HCT116 (cell line): ENCODE data around the gene CYP27A1. TPM values are rescaled to one million over a fixed set of nuclear protein-coding genes. Genes with fewer than 3 reads are reported as not detected.

Source experiments
- ATAC-seq: fragments of 200-7000 bp; cut with Tn5 transposase; 2 replicates; pipeline ENCODE4 v1.9.1; 2020; ENCODE audit warnings: mild to moderate bottlenecking, moderate library complexity
- BruUV-seq: library from RNA; stranded (reverse); fragments of 400-500 nt; replicated peaks from 2 replicates; lab custom pipeline; 2021; lab: Mats Ljungman, UMichigan
- CTCF ChIA-PET: fragments of 300-600 bp; sonication (Branson Sonifier 250); formaldehyde crosslinking; loops from one replicate; lab custom pipeline; 2021; ENCODE audit warnings: antibody characterized with exemption; lab: Charles Lee
- POLR2A ChIA-PET: fragments of 300-600, 350-600 bp; sonication (Branson Sonifier 250); formaldehyde crosslinking; loops from one replicate; lab custom pipeline; 2021; ENCODE audit warnings: antibody characterized with exemption; lab: Charles Lee
- RAD21 ChIA-PET, 2 experiments: fragments of 300-600 bp; sonication (Branson Sonifier 250); formaldehyde crosslinking; loops; one replicate each; lab custom pipeline; 2023; ENCODE audit warnings: low total read pairs in 2 of 2; ENCODE audit not compliant: uncharacterized antibody in 2 of 2, unreplicated experiment in 2 of 2, low non-redundant PET in 1 of 2; lab: Charles Lee
- DNase-seq: peaks from one replicate; pipeline ENCODE4 v3.0.0-alpha.2; 2010; ENCODE audit warnings: low read depth, low spot score
- H2AFZ ChIP-seq: fragments of 200-600 bp; shearing (Covaris generic), sonication (generic); 2 replicates; pipeline ENCODE4 v1.6.1; 2017; ENCODE audit warnings: low read depth, mixed run types, mixed read lengths, antibody characterized with exemption, low read length; ENCODE audit not compliant: poor library complexity, severe bottlenecking
- H3K27ac ChIP-seq: 2 replicates; pipeline ENCODE4 v1.5.1; 2012; ENCODE audit warnings: low read depth, low read length
- H3K27me3 ChIP-seq: fragments of 200-600 bp; sonication (generic); 2 replicates; pipeline ENCODE4 v1.6.1; 2016; ENCODE audit warnings: mixed run types, low read length, mixed read lengths; ENCODE audit not compliant: insufficient read depth
- H3K36me3 ChIP-seq, 2 experiments: fragments of 200-500 bp in 1 of 2; fragments of 200-600 bp in 1 of 2; sonication (Bioruptor generic) in 1 of 2; sonication (generic) in 1 of 2; 2 replicates each; pipeline versions ENCODE4 v1.5.1 to v1.6.1; 2014 to 2016; ENCODE audit warnings: low read length in 2 of 2, inconsistent platforms in 1 of 2, mixed read lengths in 1 of 2, mixed run types in 1 of 2; ENCODE audit not compliant: insufficient read depth in 2 of 2, control insufficient read depth in 1 of 2
- H3K4me1 ChIP-seq, 2 experiments: fragments of 200-600 bp in 1 of 2; sonication (generic) in 1 of 2; 2 replicates each; pipeline versions ENCODE4 v1.5.1 to v1.6.1; 2012 to 2017; ENCODE audit warnings: low read length in 2 of 2, inconsistent platforms in 1 of 2, mild to moderate bottlenecking in 1 of 2, mixed read lengths in 1 of 2, mixed run types in 1 of 2, moderate library complexity in 1 of 2; ENCODE audit not compliant: insufficient read depth in 2 of 2, control insufficient read depth in 1 of 2
- H3K4me2 ChIP-seq: fragments of 200-600 bp; sonication (generic); 2 replicates; pipeline ENCODE4 v1.6.1; 2017; ENCODE audit warnings: mixed run types, low read length, mixed read lengths
- H3K4me3 ChIP-seq, 2 experiments: fragments of 200-600 bp in 1 of 2; sonication (generic) in 1 of 2; replicated peaks in 1 of 2; 2 replicates each; pipeline ENCODE4 v1.5.1; 2011 to 2016; ENCODE audit warnings: low read length in 2 of 2, control low read depth in 1 of 2, low read depth in 1 of 2, mild to moderate bottlenecking in 1 of 2, mixed read lengths in 1 of 2, mixed run types in 1 of 2
- H3K79me2 ChIP-seq: fragments of 200-600 bp; sonication (generic); 2 replicates; pipeline ENCODE4 v1.6.1; 2017; ENCODE audit warnings: mild to moderate bottlenecking, mixed run types, low read length, moderate library complexity, mixed read lengths; ENCODE audit not compliant: insufficient read depth
- H3K9ac ChIP-seq: fragments of 200-600 bp; sonication (generic); 2 replicates; pipeline ENCODE4 v1.6.1; 2016; ENCODE audit warnings: low read length, mixed read lengths
- H3K9me2 ChIP-seq: fragments of 200-600 bp; sonication (generic), shearing (Covaris generic); 2 replicates; pipeline ENCODE4 v1.6.1; 2017; ENCODE audit warnings: mixed run types, mild to moderate bottlenecking, moderate library complexity; ENCODE audit not compliant: insufficient read depth
- H3K9me3 ChIP-seq, 2 experiments: fragments of 200-500 bp in 1 of 2; fragments of 200-600 bp in 1 of 2; sonication (Bioruptor generic) in 1 of 2; sonication (generic) in 1 of 2; 2 replicates each; pipeline ENCODE4 v1.6.1; 2014 to 2017; ENCODE audit warnings: low read length in 2 of 2, mixed read lengths in 2 of 2, inconsistent platforms in 1 of 2, low read depth in 1 of 2, mild to moderate bottlenecking in 1 of 2, mixed run types in 1 of 2, moderate library complexity in 1 of 2; ENCODE audit not compliant: control insufficient read depth in 1 of 2, insufficient read depth in 1 of 2
- H4K20me1 ChIP-seq: fragments of 200-600 bp; sonication (generic), shearing (Covaris generic); 2 replicates; pipeline ENCODE4 v1.6.1; 2017; ENCODE audit warnings: mixed run types, mild to moderate bottlenecking, moderate library complexity; ENCODE audit not compliant: insufficient read depth
- CBX3 ChIP-seq: IDR thresholded peaks from 2 replicates; pipeline ENCODE4 v1.6.1; 2012; ENCODE audit warnings: low read depth
- EGR1 ChIP-seq: IDR thresholded peaks from 2 replicates; pipeline ENCODE4 v1.6.1; 2012; ENCODE audit warnings: low read depth
- ELF1 ChIP-seq: IDR thresholded peaks from 2 replicates; pipeline ENCODE4 v1.6.1; 2012; ENCODE audit warnings: low read depth, borderline replicate concordance
- EZH2 ChIP-seq: fragments of 200-600 bp; sonication (generic); IDR thresholded peaks from 2 replicates; pipeline ENCODE4 v1.6.1; 2017; ENCODE audit warnings: antibody characterized with exemption, mixed run types
- EZH2phosphoT487 ChIP-seq: fragments of 200-600 bp; IDR thresholded peaks from 2 replicates; pipeline ENCODE4 v1.6.1; 2018; ENCODE audit warnings: antibody characterized with exemption, borderline replicate concordance
- FOSL1 ChIP-seq: IDR thresholded peaks from 2 replicates; pipeline ENCODE4 v1.6.1; 2012; ENCODE audit warnings: low read depth
- POLR2A ChIP-seq: IDR thresholded peaks from 2 replicates; pipeline ENCODE4 v1.7.0; 2011; ENCODE audit warnings: borderline replicate concordance; ENCODE audit not compliant: insufficient read depth, insufficient read length; ENCODE audit errors: extremely low read depth
- POLR2AphosphoS5 ChIP-seq: IDR thresholded peaks from 2 replicates; pipeline ENCODE4 v1.6.1; 2011; ENCODE audit warnings: mild to moderate bottlenecking, low read depth, low read length, moderate library complexity
- RAD21 ChIP-seq: IDR thresholded peaks from 2 replicates; pipeline ENCODE4 v1.6.1; 2012; ENCODE audit warnings: low read depth, mild to moderate bottlenecking
- SP1 ChIP-seq: IDR thresholded peaks from 2 replicates; pipeline ENCODE4 v1.6.1; 2012; ENCODE audit warnings: low read depth
- SRF ChIP-seq: IDR thresholded peaks from 2 replicates; pipeline ENCODE4 v1.6.1; 2012; ENCODE audit warnings: low read depth
- TCF7L2 ChIP-seq: IDR thresholded peaks from 2 replicates; pipeline ENCODE4 v1.7.0; 2011; ENCODE audit warnings: borderline replicate concordance, inconsistent platforms; ENCODE audit not compliant: insufficient read depth, insufficient read length; ENCODE audit errors: extremely low read depth
- ZFX ChIP-seq: fragments of 450-650 bp; IDR thresholded peaks from 2 replicates; pipeline ENCODE4 v1.6.1; 2017
- ZNF274 ChIP-seq: fragments of 200-500 bp; sonication (Bioruptor generic); IDR thresholded peaks from 2 replicates; pipeline ENCODE4 v1.6.1; 2014; ENCODE audit warnings: mild to moderate bottlenecking, low read depth, low read length, inconsistent platforms
- intact Hi-C: fragments of 100-400 bp; cut with micrococcal nuclease; formaldehyde crosslinking; loops from 2 replicates; pipeline ENCODE4 v1.10.0; 2022
- total RNA-seq: library from RNA; stranded (reverse); gene quantifications from one replicate; pipeline ENCODE4 v1.2.1, GENCODE V29; 2021; ENCODE audit not compliant: unreplicated experiment
- TF ChIP-seq, protein P1 (sequence below): IDR thresholded peaks from 2 replicates; pipeline ENCODE4 v1.6.1; 2011; ENCODE audit warnings: mild to moderate bottlenecking, low read length, moderate library complexity; ENCODE audit not compliant: insufficient replicate concordance; ENCODE audit errors: extremely low read depth

Gene CYP27A1
- total RNA-seq, 1 experiment from 2014 or later = 1.6 TPM

DNA sequence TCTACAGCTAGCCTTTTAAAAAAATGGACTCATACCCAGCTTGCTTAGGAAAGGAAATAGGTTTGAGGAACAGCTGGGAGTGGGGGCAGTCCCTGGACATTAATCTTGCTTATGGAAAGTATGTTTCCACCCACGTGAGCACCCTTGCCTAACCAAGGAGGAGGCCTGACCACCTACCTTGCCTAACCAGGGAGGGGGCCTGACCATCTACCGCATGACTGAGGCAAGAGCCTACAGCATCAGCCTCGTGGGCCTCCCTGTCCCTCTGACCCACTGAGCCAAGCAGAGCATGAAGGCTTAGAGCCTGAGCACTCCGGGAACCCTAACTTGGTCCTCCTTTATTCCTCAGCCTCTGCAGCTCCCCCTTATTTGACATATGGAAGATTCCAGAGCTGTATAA, 29.4 kb downstream of the CYP27A1 start:
- BruUV-seq = no TSS peak
- Histone ChIP-seq H4K20me1 (no peaks in the 10 kb centered on the region), H3K36me3 (no peaks in the 10 kb centered on the region), H3K9ac (no peak overlapping the region), H3K27ac (no peak overlapping the region)
- RAD21 ChIA-PET = no interaction called here
- POLR2A ChIA-PET = no interaction called here
- TF ChIP-seq EZH2 (no peak), ZFX (no peak), EGR1 (no peak), FOSL1 (no peak), CBX3 (no peak), ELF1 (no peak), POLR2A (no peak), ZNF274 (no peak), SP1 (no peak), POLR2AphosphoS5 (no peak), SRF (no peak), EZH2phosphoT487 (no peak), TCF7L2 (no peak), RAD21 (no peak)
- TF ChIP-seq, protein P1, sequence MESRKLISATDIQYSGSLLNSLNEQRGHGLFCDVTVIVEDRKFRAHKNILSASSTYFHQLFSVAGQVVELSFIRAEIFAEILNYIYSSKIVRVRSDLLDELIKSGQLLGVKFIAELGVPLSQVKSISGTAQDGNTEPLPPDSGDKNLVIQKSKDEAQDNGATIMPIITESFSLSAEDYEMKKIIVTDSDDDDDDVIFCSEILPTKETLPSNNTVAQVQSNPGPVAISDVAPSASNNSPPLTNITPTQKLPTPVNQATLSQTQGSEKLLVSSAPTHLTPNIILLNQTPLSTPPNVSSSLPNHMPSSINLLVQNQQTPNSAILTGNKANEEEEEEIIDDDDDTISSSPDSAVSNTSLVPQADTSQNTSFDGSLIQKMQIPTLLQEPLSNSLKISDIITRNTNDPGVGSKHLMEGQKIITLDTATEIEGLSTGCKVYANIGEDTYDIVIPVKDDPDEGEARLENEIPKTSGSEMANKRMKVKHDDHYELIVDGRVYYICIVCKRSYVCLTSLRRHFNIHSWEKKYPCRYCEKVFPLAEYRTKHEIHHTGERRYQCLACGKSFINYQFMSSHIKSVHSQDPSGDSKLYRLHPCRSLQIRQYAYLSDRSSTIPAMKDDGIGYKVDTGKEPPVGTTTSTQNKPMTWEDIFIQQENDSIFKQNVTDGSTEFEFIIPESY = no peak
- TF ChIP-seq, all 23 proteins: peak for 0
- intact Hi-C loops = no loop called here
- Histone ChIP-seq H3K9me2 (no peaks in the 10 kb centered on the region), H3K4me3 (no peak overlapping the region), H3K4me1 (no peaks in the 10 kb centered on the region), H3K27me3 (no peaks in the 10 kb centered on the region), H3K4me2 (no peak overlapping the region), H3K79me2 (no peaks in the 10 kb centered on the region), H3K9me3 (no peaks in the 10 kb centered on the region), H2AFZ (no peak overlapping the region)
- no peak for DNase-seq
- no peak for ATAC-seq
- CTCF ChIA-PET = no interaction called here
